ENCODE results near the gene LINGO4.

DNA sequence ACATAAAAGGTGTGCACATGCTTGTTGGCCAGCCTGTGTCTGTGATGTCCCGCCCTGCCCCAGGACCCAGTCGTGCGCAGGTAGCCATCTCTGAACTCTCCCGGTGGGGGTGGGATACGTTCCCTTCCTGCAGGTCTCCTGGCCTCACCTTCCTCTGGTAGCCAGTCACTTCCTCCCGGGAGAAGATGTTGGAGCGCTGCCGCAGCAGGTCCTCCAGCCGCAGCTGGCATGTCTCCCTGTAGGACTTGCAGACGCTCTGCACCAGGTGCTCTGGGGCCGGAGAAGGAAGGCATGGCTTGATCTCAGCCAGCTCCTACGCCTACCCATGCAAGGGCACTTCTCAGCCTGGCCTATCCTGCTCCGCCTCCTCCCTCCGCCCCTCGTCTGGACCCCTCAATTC, 9.2 kb upstream of the LINGO4 start:
- TF ChIP-seq POLR2A (IDR thresholded peaks at IDR 0.05) (no peak), POLR2AphosphoS5 (IDR thresholded peaks at IDR 0.05) (no peak)
- TF ChIP-seq, protein P1, sequence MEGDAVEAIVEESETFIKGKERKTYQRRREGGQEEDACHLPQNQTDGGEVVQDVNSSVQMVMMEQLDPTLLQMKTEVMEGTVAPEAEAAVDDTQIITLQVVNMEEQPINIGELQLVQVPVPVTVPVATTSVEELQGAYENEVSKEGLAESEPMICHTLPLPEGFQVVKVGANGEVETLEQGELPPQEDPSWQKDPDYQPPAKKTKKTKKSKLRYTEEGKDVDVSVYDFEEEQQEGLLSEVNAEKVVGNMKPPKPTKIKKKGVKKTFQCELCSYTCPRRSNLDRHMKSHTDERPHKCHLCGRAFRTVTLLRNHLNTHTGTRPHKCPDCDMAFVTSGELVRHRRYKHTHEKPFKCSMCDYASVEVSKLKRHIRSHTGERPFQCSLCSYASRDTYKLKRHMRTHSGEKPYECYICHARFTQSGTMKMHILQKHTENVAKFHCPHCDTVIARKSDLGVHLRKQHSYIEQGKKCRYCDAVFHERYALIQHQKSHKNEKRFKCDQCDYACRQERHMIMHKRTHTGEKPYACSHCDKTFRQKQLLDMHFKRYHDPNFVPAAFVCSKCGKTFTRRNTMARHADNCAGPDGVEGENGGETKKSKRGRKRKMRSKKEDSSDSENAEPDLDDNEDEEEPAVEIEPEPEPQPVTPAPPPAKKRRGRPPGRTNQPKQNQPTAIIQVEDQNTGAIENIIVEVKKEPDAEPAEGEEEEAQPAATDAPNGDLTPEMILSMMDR (IDR thresholded peaks at IDR 0.05) = no peak

Data from transverse colon (tissue), 4 donors.